ENCODE results near the gene CBLN3.

Gene CBLN3

DNA sequence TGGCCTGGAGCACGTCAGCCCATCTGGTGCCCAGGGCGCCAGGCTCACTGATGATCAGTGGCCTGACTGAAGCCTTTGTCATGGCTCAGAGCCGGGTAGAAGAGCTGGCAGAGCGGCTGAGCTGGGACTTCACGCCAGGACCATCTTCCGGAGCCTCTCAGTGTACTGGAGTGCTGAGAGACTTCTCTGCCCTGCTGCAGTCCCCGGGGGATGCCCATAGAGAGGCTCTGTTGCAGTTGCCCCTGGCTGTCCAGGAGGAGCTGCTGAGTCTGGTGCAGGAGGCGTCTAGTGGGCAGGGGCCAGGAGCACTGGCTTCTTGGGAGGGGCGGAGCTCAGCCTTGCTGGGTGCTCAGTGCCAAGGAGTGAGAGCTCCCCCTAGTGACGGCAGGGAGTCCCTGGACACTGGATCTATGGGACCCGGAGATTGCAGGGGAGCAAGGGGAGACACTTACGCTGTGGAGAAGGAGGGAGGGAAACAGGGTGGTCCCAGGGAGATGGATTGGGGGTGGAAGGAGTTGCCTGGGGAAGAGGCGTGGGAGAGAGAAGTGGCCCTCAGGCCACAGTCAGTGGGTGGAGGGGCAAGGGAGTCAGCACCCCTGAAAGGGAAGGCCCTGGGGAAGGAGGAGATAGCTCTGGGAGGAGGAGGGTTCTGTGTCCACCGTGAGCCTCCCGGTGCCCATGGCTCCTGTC is 2.2 kb upstream of the CBLN3 start:
- Histone ChIP-seq H3K4me3 (ENCODE audit: extremely low read depth, insufficient read depth, low read length, poor library complexity, severe bottlenecking) (peak overlapping the region; percentile 73), H3K4me1 (ENCODE audit: control insufficient read depth, insufficient read depth, low read length, poor library complexity, severe bottlenecking) (peaks cover 12% of the 10 kb centered on the region), H3K36me3 (ENCODE audit: control insufficient read depth, insufficient read depth, low read length) (peaks cover 32% of the 10 kb centered on the region), H3K9me3 (ENCODE audit: control insufficient read depth, low read length) (no peaks in the 10 kb centered on the region), H3K27ac (ENCODE audit: low read depth, low read length, severe bottlenecking) (no peak overlapping the region)
- WGBS, 2 experiments (ENCODE audit: insufficient coverage in 2 of 2), result 44 to 58% methylated on average over 10 to 15 of the region's 15 CpGs

DNA sequence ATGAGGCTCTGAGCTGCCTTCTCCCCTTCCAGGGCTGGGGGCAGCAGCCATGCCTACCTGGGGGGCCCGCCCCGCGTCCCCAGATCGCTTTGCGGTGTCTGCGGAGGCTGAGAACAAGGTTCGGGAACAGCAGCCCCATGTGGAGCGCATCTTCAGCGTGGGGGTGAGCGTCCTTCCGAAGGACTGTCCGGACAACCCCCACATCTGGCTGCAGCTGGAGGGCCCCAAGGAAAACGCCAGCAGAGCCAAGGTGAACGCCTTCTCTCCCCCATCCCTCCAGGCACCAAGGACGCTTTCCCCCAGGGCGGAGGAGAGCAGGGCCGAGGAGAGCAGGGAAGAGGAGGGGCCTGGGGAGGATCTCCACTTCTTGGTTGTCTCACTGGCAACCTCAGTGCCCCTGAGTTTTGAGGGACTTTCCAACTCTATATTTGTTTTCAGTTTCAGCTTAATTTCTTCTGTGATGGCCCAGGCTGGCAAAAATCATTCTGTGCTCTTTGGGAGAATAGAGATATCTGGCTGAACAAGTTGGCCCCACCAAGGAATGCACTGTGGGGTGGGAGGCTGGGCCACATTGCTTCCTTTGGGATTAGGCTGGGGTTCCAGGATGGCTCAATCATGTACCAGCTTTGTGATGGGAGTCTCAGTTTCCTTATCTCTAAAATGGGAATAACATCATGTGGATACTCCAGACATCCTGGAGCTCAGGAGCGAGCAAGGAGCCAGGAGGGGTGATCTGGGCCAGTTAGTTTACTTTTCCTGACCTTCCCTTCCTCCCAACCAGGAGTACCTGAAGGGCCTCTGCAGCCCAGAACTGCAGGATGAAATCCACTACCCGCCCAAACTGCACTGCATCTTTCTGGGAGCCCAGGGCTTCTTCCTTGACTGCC is 1.5 kb upstream of the CBLN3 start:
- peak overlapping the region; percentile 92 for H3K27ac ChIP-seq (ENCODE audit: low read depth, low read length, severe bottlenecking)
- H3K4me1 ChIP-seq (ENCODE audit: control insufficient read depth, insufficient read depth, low read length, poor library complexity, severe bottlenecking), result peaks cover 12% of the 10 kb centered on the region
- no peaks in the 10 kb centered on the region for H3K9me3 ChIP-seq (ENCODE audit: control insufficient read depth, low read length)
- 22 to 25% methylated on average over 11 to 14 of the region's 19 CpGs for WGBS, 2 experiments (ENCODE audit: insufficient coverage in 2 of 2)
- peak overlapping the region; percentile 73 for H3K4me3 ChIP-seq (ENCODE audit: extremely low read depth, insufficient read depth, low read length, poor library complexity, severe bottlenecking)
- H3K36me3 ChIP-seq (ENCODE audit: control insufficient read depth, insufficient read depth, low read length), result peaks cover 31% of the 10 kb centered on the region

DNA sequence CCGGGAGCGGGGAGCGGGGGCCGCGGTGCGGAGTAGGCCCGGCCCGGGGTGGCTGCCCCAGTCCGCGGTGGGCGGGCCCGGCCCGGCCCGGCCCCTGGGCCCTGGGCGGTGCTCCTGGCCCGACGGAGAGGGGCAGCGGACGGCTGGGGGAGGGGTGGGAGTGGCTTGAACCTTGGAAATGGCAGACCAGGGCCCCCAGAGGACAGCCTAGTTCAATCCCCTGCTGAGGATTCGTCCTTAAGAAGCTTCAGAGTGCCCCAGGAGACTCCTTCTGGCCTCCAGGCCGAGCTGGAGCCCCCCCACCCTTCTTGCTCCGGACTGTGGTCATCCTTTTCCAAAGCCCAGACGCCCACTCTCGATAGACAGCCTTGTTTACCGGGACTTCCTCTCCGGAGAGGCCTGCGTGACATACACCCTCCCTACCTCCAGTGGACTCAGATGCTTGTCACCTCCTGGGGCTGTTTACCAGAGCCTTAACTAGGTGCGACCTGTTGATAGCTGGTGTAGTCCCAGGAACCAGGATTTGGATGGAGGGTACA is 744 bp upstream of the CBLN3 start:
- no peaks in the 10 kb centered on the region for H3K9me3 ChIP-seq (ENCODE audit: control insufficient read depth, low read length)
- H3K4me1 ChIP-seq (ENCODE audit: control insufficient read depth, insufficient read depth, low read length, poor library complexity, severe bottlenecking), result peaks cover 12% of the 10 kb centered on the region
- peak overlapping the region; percentile 92 for H3K27ac ChIP-seq (ENCODE audit: low read depth, low read length, severe bottlenecking)
- H3K4me3 ChIP-seq (ENCODE audit: extremely low read depth, insufficient read depth, low read length, poor library complexity, severe bottlenecking), result peak overlapping the region; percentile 73
- H3K36me3 ChIP-seq (ENCODE audit: control insufficient read depth, insufficient read depth, low read length), result peaks cover 26% of the 10 kb centered on the region
- 0% methylated on average over 6 to 11 of the region's 28 CpGs for WGBS, 2 experiments (ENCODE audit: insufficient coverage in 2 of 2)

GRCh38 chr14:24428628-24429394 is 657 bp downstream of the CBLN3 start:
- Histone ChIP-seq H3K4me3 (ENCODE audit: extremely low read depth, insufficient read depth, low read length, poor library complexity, severe bottlenecking) (no peak overlapping the region), H3K36me3 (ENCODE audit: control insufficient read depth, insufficient read depth, low read length) (peaks cover 18% of the 10 kb centered on the region), H3K9me3 (ENCODE audit: control insufficient read depth, low read length) (no peaks in the 10 kb centered on the region), H3K27ac (ENCODE audit: low read depth, low read length, severe bottlenecking) (no peak overlapping the region), H3K4me1 (ENCODE audit: control insufficient read depth, insufficient read depth, low read length, poor library complexity, severe bottlenecking) (peaks cover 12% of the 10 kb centered on the region)
- 87 to 90% methylated on average over 13 to 18 of the region's 18 CpGs for WGBS, 2 experiments (ENCODE audit: insufficient coverage in 2 of 2)

DNA sequence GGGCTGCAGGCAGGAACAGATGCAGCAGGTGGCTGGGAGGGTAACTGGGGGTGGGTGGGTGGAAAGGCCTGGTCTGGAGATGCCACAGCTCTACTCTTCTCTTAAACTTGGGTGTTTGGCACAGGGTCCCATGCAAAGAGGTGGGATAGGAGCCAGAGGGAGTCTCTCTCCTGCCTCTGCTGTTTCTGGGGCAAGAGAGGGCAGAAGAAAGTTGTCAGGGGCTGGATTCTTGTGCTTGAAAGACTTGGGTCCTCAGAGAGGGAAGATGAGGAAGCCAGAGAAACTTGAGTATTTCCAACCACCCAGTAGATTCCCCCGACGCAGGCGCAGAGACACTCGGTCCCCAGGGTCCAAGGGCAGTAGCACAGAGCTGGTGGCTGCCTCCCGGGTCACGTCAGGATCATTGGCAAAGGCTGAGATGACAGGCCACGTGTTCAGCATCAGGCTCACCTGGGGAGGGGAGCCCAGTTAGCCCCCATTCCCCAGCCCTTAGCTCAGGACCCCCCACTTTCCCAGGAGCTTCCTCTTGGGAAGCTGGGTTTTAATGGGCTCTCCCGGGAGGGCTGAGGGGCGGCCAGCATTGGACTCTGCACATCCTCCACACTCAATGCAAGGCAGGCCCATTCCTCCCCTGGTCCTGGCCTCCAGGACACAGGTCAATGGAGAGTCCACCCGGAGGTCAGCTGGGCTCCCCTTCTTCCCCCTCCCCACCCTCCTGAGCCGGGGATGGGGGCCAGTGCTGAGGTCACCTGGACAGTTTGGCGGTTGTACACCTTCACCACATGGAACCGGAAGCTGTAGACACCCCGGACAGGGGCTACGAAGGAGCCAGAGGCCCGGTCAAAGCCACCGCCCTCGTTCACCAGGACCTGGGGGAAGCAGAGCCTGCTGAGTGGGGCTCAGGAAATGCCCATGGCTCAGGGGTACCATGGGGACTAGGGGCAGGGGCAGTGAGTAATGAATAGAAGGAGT is 1.6 kb downstream of the CBLN3 start:
- Histone ChIP-seq H3K27ac (ENCODE audit: low read depth, low read length, severe bottlenecking) (no peak overlapping the region), H3K4me1 (ENCODE audit: control insufficient read depth, insufficient read depth, low read length, poor library complexity, severe bottlenecking) (peaks cover 12% of the 10 kb centered on the region)
- 92 to 93% methylated on average over 10 to 18 of the region's 18 CpGs for WGBS, 2 experiments (ENCODE audit: insufficient coverage in 2 of 2)

GRCh38 chr14:24426912-24427536 is 2.4 kb downstream of the CBLN3 start:
- Histone ChIP-seq H3K4me3 (ENCODE audit: extremely low read depth, insufficient read depth, low read length, poor library complexity, severe bottlenecking) (no peak overlapping the region), H3K36me3 (ENCODE audit: control insufficient read depth, insufficient read depth, low read length) (peaks cover 3% of the 10 kb centered on the region), H3K9me3 (ENCODE audit: control insufficient read depth, low read length) (no peaks in the 10 kb centered on the region), H3K27ac (ENCODE audit: low read depth, low read length, severe bottlenecking) (no peak overlapping the region), H3K4me1 (ENCODE audit: control insufficient read depth, insufficient read depth, low read length, poor library complexity, severe bottlenecking) (peaks cover 12% of the 10 kb centered on the region)
- WGBS, 2 experiments (ENCODE audit: insufficient coverage in 2 of 2), result 76 to 90% methylated on average over 3 to 7 of the region's 8 CpGs

More for the DNA sequence above, 1.6 kb downstream of the CBLN3 start:
- no peaks in the 10 kb centered on the region for H3K9me3 ChIP-seq (ENCODE audit: control insufficient read depth, low read length)
- no peak overlapping the region for H3K4me3 ChIP-seq (ENCODE audit: extremely low read depth, insufficient read depth, low read length, poor library complexity, severe bottlenecking)
- peaks cover 8% of the 10 kb centered on the region for H3K36me3 ChIP-seq (ENCODE audit: control insufficient read depth, insufficient read depth, low read length)

DNA sequence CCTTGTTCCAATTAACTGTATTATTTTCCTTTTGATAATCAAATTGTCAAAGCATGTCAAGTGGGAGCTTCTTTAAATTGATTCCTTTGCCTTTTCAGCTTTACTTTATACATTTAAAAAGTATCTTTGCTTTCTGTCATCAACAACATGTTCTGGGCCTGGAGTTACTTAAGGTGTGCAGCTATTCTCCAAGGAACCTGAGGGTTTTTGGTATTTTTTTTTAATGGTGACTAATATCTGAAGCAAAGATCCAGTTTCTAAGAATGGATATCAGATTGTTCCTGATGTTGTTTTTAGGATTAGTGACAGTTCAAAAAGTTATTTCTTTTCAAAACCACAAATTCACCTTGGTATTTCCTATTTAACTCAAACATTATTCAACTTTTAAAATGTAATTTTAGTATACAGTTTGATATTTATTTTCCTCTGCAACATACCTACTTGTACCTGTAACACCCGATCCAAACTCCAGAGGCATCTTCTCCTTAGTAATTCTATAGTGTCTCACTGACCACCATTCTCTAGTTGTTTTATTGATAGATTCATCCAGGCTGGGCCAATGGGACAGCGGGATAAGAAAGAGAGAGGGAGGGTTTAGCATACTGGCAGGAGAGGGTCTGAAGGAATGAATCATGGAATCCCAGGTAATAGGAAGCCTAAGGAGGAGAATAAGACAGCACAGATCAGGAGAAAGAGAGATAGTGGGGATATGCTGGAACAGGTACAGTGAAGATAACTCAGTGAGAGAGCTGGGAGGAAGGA is 3.1 kb downstream of the CBLN3 start:
- Histone ChIP-seq H3K4me3 (ENCODE audit: extremely low read depth, insufficient read depth, low read length, poor library complexity, severe bottlenecking) (no peak overlapping the region), H3K9me3 (ENCODE audit: control insufficient read depth, low read length) (no peaks in the 10 kb centered on the region), H3K36me3 (ENCODE audit: control insufficient read depth, insufficient read depth, low read length) (no peaks in the 10 kb centered on the region), H3K4me1 (ENCODE audit: control insufficient read depth, insufficient read depth, low read length, poor library complexity, severe bottlenecking) (peaks cover 9% of the 10 kb centered on the region), H3K27ac (ENCODE audit: low read depth, low read length, severe bottlenecking) (no peak overlapping the region)
- 100% methylated on average over 1 of the region's 2 CpGs; no CpG with 5 or more reads in 1 of the 2 experiments for WGBS, 2 experiments (ENCODE audit: insufficient coverage in 2 of 2)

DNA sequence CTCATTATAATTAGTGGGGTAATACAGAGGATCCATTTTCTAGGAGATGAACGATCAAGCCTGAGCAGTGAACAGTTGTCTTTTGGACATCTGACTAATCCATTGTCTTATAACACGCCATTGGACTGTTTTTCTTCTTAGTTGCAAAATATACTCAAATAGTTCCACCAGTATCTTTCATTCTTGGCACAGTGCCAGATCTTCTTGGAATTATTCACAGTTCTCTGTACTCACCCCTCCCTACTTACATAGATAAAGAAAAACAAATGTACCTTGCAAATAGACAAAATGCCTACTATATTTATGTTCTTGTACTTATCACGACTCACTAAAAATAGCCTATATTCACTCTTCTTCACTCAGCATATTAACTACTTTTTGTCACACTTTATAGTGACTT is 3.8 kb downstream of the CBLN3 start:
- H3K4me3 ChIP-seq (ENCODE audit: extremely low read depth, insufficient read depth, low read length, poor library complexity, severe bottlenecking), result no peak overlapping the region
- H3K9me3 ChIP-seq (ENCODE audit: control insufficient read depth, low read length), result no peaks in the 10 kb centered on the region
- WGBS, 2 experiments (ENCODE audit: insufficient coverage in 2 of 2), result 86 to 90% methylated on average over 2 to 3 of the region's 3 CpGs
- H3K27ac ChIP-seq (ENCODE audit: low read depth, low read length, severe bottlenecking), result no peak overlapping the region
- no peaks in the 10 kb centered on the region for H3K36me3 ChIP-seq (ENCODE audit: control insufficient read depth, insufficient read depth, low read length)
- peaks cover 4% of the 10 kb centered on the region for H3K4me1 ChIP-seq (ENCODE audit: control insufficient read depth, insufficient read depth, low read length, poor library complexity, severe bottlenecking)

Measured in mesodermal cell (in vitro differentiated cells).